Panc1 (cell line): Measurements from ENCODE around the gene MDFI. TPM values are rescaled to one million over a fixed set of nuclear protein-coding genes. Genes with fewer than 3 reads are reported as not detected.

ENCODE experiments used
- ATAC-seq: fragments of 200-7000 bp; cut with Tn5 transposase; 2 replicates; pipeline ENCODE4 v1.9.1; 2020; ENCODE audit warnings: mild to moderate bottlenecking, moderate library complexity
- BruUV-seq: library from RNA; stranded (reverse); fragments of 400-500 nt; replicated peaks from 2 replicates; lab custom pipeline; 2021; lab: Mats Ljungman, UMichigan
- CTCF ChIA-PET: fragments of 300-600 bp; sonication (Branson Sonifier 250); formaldehyde crosslinking; loops from one replicate; lab custom pipeline; 2022; ENCODE audit warnings: antibody characterized with exemption; lab: Charles Lee
- POLR2A ChIA-PET: fragments of 300-600 bp; sonication (Branson Sonifier 250); formaldehyde crosslinking; loops from one replicate; lab custom pipeline; 2022; ENCODE audit warnings: antibody characterized with exemption; lab: Charles Lee
- DNase-seq: peaks from one replicate; pipeline ENCODE4 v3.0.0-alpha.2; 2010; ENCODE audit warnings: low read depth, low spot score
- H3K27ac ChIP-seq: 2 replicates; pipeline ENCODE4 v1.5.1; 2011; ENCODE audit warnings: mild to moderate bottlenecking, low read length, inconsistent platforms
- H3K27me3 ChIP-seq: fragments of 200-500 bp; sonication (Bioruptor generic); 2 replicates; pipeline ENCODE4 v1.6.0; 2014; ENCODE audit warnings: low read length, inconsistent platforms; ENCODE audit not compliant: control insufficient read depth, insufficient read depth
- H3K36me3 ChIP-seq: fragments of 200-500 bp; sonication (Bioruptor generic); 2 replicates; pipeline ENCODE4 v1.5.1; 2014; ENCODE audit warnings: inconsistent platforms, mild to moderate bottlenecking, low read length, moderate library complexity; ENCODE audit not compliant: control insufficient read depth, insufficient read depth
- H3K4me1 ChIP-seq: 2 replicates; pipeline ENCODE4 v1.5.1; 2011; ENCODE audit warnings: inconsistent platforms, mild to moderate bottlenecking, low read length, moderate library complexity; ENCODE audit not compliant: control insufficient read depth, insufficient read depth
- H3K4me3 ChIP-seq, 2 experiments: 2 replicates each; pipeline ENCODE4 v1.5.1; 2011 to 2012; ENCODE audit warnings: low read depth in 2 of 2, low read length in 2 of 2, mild to moderate bottlenecking in 2 of 2, inconsistent platforms in 1 of 2, moderate library complexity in 1 of 2
- H3K9me3 ChIP-seq: fragments of 200-500 bp; sonication (Bioruptor generic); 2 replicates; pipeline ENCODE4 v1.5.1; 2014; ENCODE audit warnings: low read depth, mild to moderate bottlenecking, inconsistent platforms, low read length, moderate library complexity; ENCODE audit not compliant: control insufficient read depth, insufficient read depth
- CTCF ChIP-seq: fragments of 450-650 bp; IDR thresholded peaks from 2 replicates; pipeline ENCODE4 v1.5.1; 2017; ENCODE audit warnings: mild to moderate bottlenecking
- POLR2AphosphoS5 ChIP-seq: IDR thresholded peaks from 2 replicates; pipeline ENCODE4 v1.6.1; 2012; ENCODE audit warnings: mild to moderate bottlenecking, low read depth, low read length, moderate library complexity
- REST ChIP-seq, 2 experiments: IDR thresholded peaks; 2 replicates each; pipeline ENCODE4 v1.6.1; 2011 to 2012; ENCODE audit warnings: low read depth in 2 of 2, control low read depth in 1 of 2, low read length in 1 of 2, mild to moderate bottlenecking in 1 of 2, moderate library complexity in 1 of 2; ENCODE audit not compliant: insufficient read depth in 1 of 2
- SIN3A ChIP-seq: IDR thresholded peaks from 2 replicates; pipeline ENCODE4 v1.6.1; 2012; ENCODE audit warnings: low read depth, mild to moderate bottlenecking, low read length, moderate library complexity, borderline replicate concordance; ENCODE audit not compliant: insufficient read depth
- TCF7L2 ChIP-seq: IDR thresholded peaks from 2 replicates; pipeline ENCODE4 v1.6.1; 2011; ENCODE audit warnings: mild to moderate bottlenecking, low read depth, low read length, inconsistent platforms
- in situ Hi-C: cut with HindIII; loops from 2 replicates; pipeline ENCODE4 v1.10.0; 2016; ENCODE audit warnings: low sequenced_read_pairs, low pct_unique_long_range_greater_than_20kb
- intact Hi-C: fragments of 100-400 bp; cut with micrococcal nuclease; formaldehyde crosslinking; loops from one replicate; pipeline ENCODE4 v1.10.0; 2022; ENCODE audit not compliant: unreplicated experiment
- total RNA-seq: library from RNA; stranded (reverse); gene quantifications from one replicate; pipeline ENCODE4 v1.2.1, GENCODE V29; 2021; ENCODE audit not compliant: unreplicated experiment

The MDFI gene
- total RNA-seq, 1 experiment from 2014 or later: 0.54 TPM

GRCh38 chr6:41692080-41692675 is 53.9 kb downstream of the MDFI start:
- H3K27ac ChIP-seq: no peak overlapping the region
- intact Hi-C loops (no loop called here), in situ Hi-C loops (no loop called here)
- ChIA-PET POLR2A (no interaction called here), CTCF (no interaction called here)
- TF ChIP-seq SIN3A (no peak), CTCF (no peak), POLR2AphosphoS5 (no peak), REST (IDR thresholded peaks at IDR 0.05; ENCODE audit: insufficient read depth in 1 of 2, low read depth in 2 of 2, low read length in 1 of 2) (no peak), TCF7L2 (no peak)
- H3K27me3 ChIP-seq: no peaks in the 10 kb centered on the region
- BruUV-seq: no TSS peak
- H3K36me3 ChIP-seq: no peaks in the 10 kb centered on the region
- ATAC-seq (no peak), DNase-seq (no peak)
- H3K4me1 ChIP-seq: no peaks in the 10 kb centered on the region
- H3K9me3 ChIP-seq: no peaks in the 10 kb centered on the region
- no peak overlapping the region for H3K4me3 ChIP-seq

GRCh38 chr6:41692730-41693129 is 54.5 kb downstream of the MDFI start:
- H3K4me3 ChIP-seq: no peak overlapping the region
- in situ Hi-C loops: no loop called here
- intact Hi-C loops: no loop called here
- ChIA-PET POLR2A (no interaction called here), CTCF (no interaction called here)
- no TSS peak for BruUV-seq
- H3K9me3 ChIP-seq: no peaks in the 10 kb centered on the region
- ATAC-seq: no peak
- no peaks in the 10 kb centered on the region for H3K4me1 ChIP-seq
- no peaks in the 10 kb centered on the region for H3K27me3 ChIP-seq
- no peak overlapping the region for H3K27ac ChIP-seq
- no peaks in the 10 kb centered on the region; the same call in 1 of the 2 replicates for H3K36me3 ChIP-seq
- DNase-seq: no peak
- TF ChIP-seq REST (IDR thresholded peaks at IDR 0.05; ENCODE audit: insufficient read depth in 1 of 2, low read depth in 2 of 2, low read length in 1 of 2) (no peak), CTCF (no peak), SIN3A (no peak), POLR2AphosphoS5 (no peak), TCF7L2 (no peak)
